K562 (cell line): ENCODE results near the gene SERAC1. TPM values are rescaled to one million over a fixed set of nuclear protein-coding genes. Genes with fewer than 3 reads are reported as not detected.
A peak's percentile ranks its signal among the peaks of the same experiment; 100 is the strongest.

Experiments
- CBFA2T2 ChIP-seq: fragments of 450-650 bp; conservative IDR thresholded peaks from 2 replicates; pipeline ENCODE4 v1.6.1; 2017; ENCODE audit warnings: mild to moderate bottlenecking
- CBX1 ChIP-seq: sonication (generic); IDR thresholded peaks from 2 replicates; pipeline ENCODE4 v1.6.1; 2016; ENCODE audit warnings: antibody characterized with exemption, low read depth, mild to moderate bottlenecking
- FOXA3 ChIP-seq, 2 experiments: fragments of 450-650 bp in 1 of 2; sonication (generic) in 1 of 2; formaldehyde crosslinking; IDR thresholded peaks in 1 of 2; conservative IDR thresholded peaks in 1 of 2; 2 replicates each; pipeline versions ENCODE4 v1.4.0 to v1.8.0; 2020 to 2022; ENCODE audit warnings: mild to moderate bottlenecking in 2 of 2, missing genetic modification reagents in 1 of 2
- GTF2A2 ChIP-seq: IDR thresholded peaks from 2 replicates; pipeline ENCODE4 v1.6.1; 2016; ENCODE audit warnings: mild to moderate bottlenecking, missing genetic modification characterization, missing compliant biosample characterization
- POLR2A ChIP-seq: fragments of 450-650 bp; conservative IDR thresholded peaks from 2 replicates; pipeline ENCODE4 v1.6.1; 2016
- RHOXF2B ChIP-seq: fragments of 250-450 bp; sonication (Bioruptor Pico); conservative IDR thresholded peaks from 2 replicates; pipeline ENCODE4 v1.5.1; 2021
- SMARCA5 ChIP-seq: fragments of 450-650 bp; IDR thresholded peaks from 2 replicates; pipeline ENCODE4 v1.6.1; 2016
- STAG1 ChIP-seq: sonication (generic); formaldehyde crosslinking; IDR thresholded peaks from 2 replicates; pipeline ENCODE4 v1.5.0; 2020; ENCODE audit warnings: missing genetic modification reagents, borderline replicate concordance
- polyA plus RNA-seq, 8 experiments: library from polyadenylated mRNA; depleted of rRNA in 4 of 8; stranded (reverse) in 5 of 8; unstranded in 3 of 8; fragments of >200 nt; fragmentation: Nextera tagmentation in 2 of 8; fragmentation: Illumina TruSeq in 1 of 8; extraction: Ambion mirVana in 2 of 8; extraction: Trizol in 1 of 8; gene quantifications; 2 replicates each; pipeline versions ENCODE4 v1.2.1 to v1.2.3, GENCODE V29; 2011 to 2014; ENCODE audit warnings: inconsistent platforms in 1 of 8, missing spikeins in 1 of 8
- total RNA-seq, 7 experiments: library from RNA; depleted of rRNA in 6 of 7; stranded (reverse); fragments of >200 nt in 6 of 7; fragmentation: Illumina TruSeq in 2 of 7; extraction: Trizol in 2 of 7; gene quantifications; 2 replicates each; pipeline versions ENCODE4 v1.2.1 to v1.2.3, GENCODE V29; 2011 to 2021; ENCODE audit warnings: low replicate concordance in 1 of 7
- TF ChIP-seq, protein P1 (sequence below): sonication (generic); formaldehyde crosslinking; IDR thresholded peaks from 2 replicates; pipeline ENCODE4 v1.8.0; 2022; ENCODE audit warnings: mild to moderate bottlenecking, missing genetic modification reagents
- TF ChIP-seq, protein P2 (sequence below), 2 experiments: fragments of 450-650 bp; IDR thresholded peaks; 2 replicates each; pipeline ENCODE4 v1.6.1; 2016; ENCODE audit warnings: mild to moderate bottlenecking in 2 of 2, borderline replicate concordance in 1 of 2, low read depth in 1 of 2, moderate library complexity in 1 of 2
- TF ChIP-seq, protein P3 (sequence below): fragments of 450-650 bp; IDR thresholded peaks from 2 replicates; pipeline ENCODE4 v1.6.1; 2016; ENCODE audit warnings: missing biosample characterization, missing genetic modification characterization

SERAC1 gene
- total and polyA plus RNA-seq, 9 of the 15 experiments (the other 6 are each of a cell fraction or from before 2014, with no cell fraction given), result 1.8 to 6.2 (median 2.8) TPM

DNA sequence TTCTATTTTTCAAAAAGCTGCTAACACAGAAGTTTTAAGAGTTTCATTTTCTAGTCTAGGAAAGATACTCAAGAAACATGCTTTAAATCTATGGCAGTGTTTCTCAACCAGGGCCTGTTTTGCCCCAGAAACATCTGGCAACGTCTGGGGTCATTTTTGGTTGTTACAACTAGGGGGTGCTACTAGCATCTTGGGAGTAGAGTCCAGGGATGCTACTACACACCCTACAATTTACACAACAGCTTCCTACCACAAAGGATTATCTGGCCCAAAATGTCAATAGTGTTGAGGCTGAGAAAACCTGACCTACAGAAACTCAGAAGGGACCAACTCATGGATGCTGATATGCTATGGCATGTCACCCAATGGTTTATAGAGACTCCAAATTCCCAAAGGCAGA, 24.4 kb downstream of the SERAC1 start (continued):
- TF ChIP-seq, protein P1, sequence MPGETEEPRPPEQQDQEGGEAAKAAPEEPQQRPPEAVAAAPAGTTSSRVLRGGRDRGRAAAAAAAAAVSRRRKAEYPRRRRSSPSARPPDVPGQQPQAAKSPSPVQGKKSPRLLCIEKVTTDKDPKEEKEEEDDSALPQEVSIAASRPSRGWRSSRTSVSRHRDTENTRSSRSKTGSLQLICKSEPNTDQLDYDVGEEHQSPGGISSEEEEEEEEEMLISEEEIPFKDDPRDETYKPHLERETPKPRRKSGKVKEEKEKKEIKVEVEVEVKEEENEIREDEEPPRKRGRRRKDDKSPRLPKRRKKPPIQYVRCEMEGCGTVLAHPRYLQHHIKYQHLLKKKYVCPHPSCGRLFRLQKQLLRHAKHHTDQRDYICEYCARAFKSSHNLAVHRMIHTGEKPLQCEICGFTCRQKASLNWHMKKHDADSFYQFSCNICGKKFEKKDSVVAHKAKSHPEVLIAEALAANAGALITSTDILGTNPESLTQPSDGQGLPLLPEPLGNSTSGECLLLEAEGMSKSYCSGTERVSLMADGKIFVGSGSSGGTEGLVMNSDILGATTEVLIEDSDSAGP (CRISPR knock-in tag), result no peak
- no peak for TF ChIP-seq RHOXF2B (CRISPR knock-in tag)
- TF ChIP-seq CBFA2T2, result no peak
- TF ChIP-seq, protein P2, sequence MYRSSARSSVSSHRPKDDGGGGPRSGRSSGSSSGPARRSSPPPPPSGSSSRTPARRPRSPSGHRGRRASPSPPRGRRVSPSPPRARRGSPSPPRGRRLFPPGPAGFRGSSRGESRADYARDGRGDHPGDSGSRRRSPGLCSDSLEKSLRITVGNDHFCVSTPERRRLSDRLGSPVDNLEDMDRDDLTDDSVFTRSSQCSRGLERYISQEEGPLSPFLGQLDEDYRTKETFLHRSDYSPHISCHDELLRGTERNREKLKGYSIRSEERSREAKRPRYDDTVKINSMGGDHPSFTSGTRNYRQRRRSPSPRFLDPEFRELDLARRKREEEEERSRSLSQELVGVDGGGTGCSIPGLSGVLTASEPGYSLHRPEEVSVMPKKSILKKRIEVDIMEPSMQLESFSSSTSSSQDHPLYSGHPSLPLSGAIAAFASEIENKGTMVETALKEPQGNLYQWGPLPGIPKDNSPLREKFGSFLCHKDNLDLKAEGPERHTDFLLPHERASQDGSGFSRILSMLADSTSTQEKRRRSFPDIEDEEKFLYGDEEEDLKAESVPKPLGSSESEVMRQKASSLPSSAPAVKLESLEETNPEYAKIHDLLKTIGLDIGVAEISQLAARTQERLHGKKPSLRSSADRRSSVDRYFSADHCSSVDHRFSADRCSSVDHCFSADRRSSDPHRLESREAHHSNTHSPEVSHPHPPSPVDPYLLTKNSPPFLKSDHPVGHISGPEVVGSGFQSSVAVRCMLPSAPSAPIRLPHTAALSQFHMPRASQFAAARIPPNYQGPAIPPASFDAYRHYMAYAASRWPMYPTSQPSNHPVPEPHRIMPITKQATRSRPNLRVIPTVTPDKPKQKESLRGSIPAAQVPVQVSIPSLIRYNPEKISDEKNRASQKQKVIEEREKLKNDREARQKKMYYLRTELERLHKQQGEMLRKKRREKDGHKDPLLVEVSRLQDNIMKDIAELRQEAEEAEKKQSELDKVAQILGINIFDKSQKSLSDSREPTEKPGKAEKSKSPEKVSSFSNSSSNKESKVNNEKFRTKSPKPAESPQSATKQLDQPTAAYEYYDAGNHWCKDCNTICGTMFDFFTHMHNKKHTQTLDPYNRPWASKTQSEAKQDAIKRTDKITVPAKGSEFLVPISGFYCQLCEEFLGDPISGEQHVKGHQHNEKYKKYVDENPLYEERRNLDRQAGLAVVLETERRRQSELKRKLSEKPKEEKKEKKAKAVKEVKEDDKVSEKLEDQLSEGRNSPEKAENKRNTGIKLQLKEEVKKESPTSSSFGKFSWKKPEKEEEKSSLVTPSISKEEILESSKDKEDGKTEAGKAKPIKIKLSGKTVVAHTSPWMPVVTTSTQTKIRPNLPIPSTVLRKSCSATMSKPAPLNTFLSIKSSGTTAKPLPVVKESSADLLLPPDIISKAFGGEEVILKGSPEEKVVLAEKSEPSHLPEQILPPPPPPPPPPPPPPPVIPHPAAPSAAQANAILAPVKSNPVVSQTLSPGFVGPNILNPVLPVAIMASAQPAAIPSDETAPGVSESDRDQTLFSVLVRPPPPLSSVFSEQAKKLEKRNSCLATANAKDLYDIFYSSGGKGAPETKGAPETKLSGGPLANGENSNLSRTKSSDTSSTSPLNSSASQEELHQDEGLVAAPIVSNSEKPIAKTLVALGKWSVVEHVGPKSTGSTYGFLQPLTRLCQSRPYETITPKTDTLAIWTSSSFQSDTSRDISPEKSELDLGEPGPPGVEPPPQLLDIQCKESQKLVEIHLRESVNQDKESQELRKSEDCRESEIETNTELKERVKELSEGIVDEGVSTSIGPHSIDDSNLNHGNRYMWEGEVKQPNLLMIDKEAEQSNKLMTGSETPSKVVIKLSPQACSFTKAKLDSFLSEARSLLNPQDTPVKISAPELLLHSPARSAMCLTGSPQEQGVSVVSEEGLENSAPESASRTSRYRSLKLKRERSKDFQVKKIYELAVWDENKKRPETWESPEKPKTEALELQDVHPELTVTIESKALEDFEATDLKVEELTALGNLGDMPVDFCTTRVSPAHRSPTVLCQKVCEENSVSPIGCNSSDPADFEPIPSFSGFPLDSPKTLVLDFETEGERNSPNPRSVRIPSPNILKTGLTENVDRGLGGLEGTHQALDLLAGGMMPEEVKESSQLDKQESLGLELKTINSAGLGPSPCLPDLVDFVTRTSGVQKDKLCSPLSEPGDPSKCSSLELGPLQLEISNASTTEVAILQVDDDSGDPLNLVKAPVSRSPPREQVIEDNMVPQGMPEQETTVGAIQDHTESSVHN (IDR thresholded peaks at IDR 0.05; ENCODE audit: borderline replicate concordance in 1 of 2, low read depth in 1 of 2), result no peak
- no peak for TF ChIP-seq POLR2A
- no peak for TF ChIP-seq CBX1
- TF ChIP-seq SMARCA5, result no peak
- TF ChIP-seq, protein P3, sequence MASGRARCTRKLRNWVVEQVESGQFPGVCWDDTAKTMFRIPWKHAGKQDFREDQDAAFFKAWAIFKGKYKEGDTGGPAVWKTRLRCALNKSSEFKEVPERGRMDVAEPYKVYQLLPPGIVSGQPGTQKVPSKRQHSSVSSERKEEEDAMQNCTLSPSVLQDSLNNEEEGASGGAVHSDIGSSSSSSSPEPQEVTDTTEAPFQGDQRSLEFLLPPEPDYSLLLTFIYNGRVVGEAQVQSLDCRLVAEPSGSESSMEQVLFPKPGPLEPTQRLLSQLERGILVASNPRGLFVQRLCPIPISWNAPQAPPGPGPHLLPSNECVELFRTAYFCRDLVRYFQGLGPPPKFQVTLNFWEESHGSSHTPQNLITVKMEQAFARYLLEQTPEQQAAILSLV (tag), result no peak
- TF ChIP-seq STAG1 (CRISPR knock-in tag), result no peak
- TF ChIP-seq FOXA3 (CRISPR knock-in tag; conservative IDR thresholded peaks at IDR 0.05 in 1 of 2, IDR thresholded peaks at IDR 0.05 in 1 of 2), result 0 out of 4 replicates have a peak, but pooled peaks of 1 of the 2 experiments have one; percentile 8
- TF ChIP-seq GTF2A2 (tag), result no peak
